GM23338 (cell line): Measurements from ENCODE around the gene ECE1. TPM values are rescaled to one million over a fixed set of nuclear protein-coding genes. Genes with fewer than 3 reads are reported as not detected.
A peak's percentile ranks its signal among the peaks of the same experiment; 100 is the strongest.

Experiments used
- ATAC-seq: fragments of 200-7000 bp; cut with Tn5 transposase; 3 replicates; pipeline ENCODE4 v1.9.1; 2020
- DNase-seq: peaks from one replicate; pipeline ENCODE4 v3.0.0-alpha.2; 2015; ENCODE audit warnings: low spot score
- H2AFZ ChIP-seq: fragments of 200-600 bp; sonication (generic); 2 replicates; pipeline ENCODE4 v1.8.0; 2016; ENCODE audit warnings: antibody characterized with exemption, mild to moderate bottlenecking, moderate library complexity
- H3F3A ChIP-seq: fragments of 200-600 bp; sonication (generic); replicated peaks from 2 replicates; pipeline ENCODE4 v1.8.0; 2017; ENCODE audit warnings: antibody characterized with exemption, mixed run types, low read depth
- H3K27ac ChIP-seq: fragments of 200-600 bp; sonication (generic); 2 replicates; pipeline ENCODE4 v1.6.1; 2016; ENCODE audit warnings: low read depth
- H3K27me3 ChIP-seq: fragments of 200-600 bp; sonication (generic); 2 replicates; pipeline ENCODE4 v1.8.0; 2016; ENCODE audit warnings: mild to moderate bottlenecking, mixed run types, moderate library complexity; ENCODE audit not compliant: insufficient read depth
- H3K36me3 ChIP-seq: fragments of 200-600 bp; sonication (generic); 2 replicates; pipeline ENCODE4 v1.8.0; 2016; ENCODE audit warnings: mild to moderate bottlenecking; ENCODE audit not compliant: insufficient read depth
- H3K4me1 ChIP-seq: fragments of 200-600 bp; sonication (generic); 2 replicates; pipeline ENCODE4 v1.8.0; 2016; ENCODE audit warnings: mild to moderate bottlenecking, moderate library complexity; ENCODE audit not compliant: insufficient read depth
- H3K4me2 ChIP-seq: fragments of 200-600 bp; sonication (generic); 2 replicates; pipeline ENCODE4 v1.7.1; 2017; ENCODE audit warnings: mixed run types
- H3K4me3 ChIP-seq: fragments of 200-600 bp; sonication (generic); 2 replicates; pipeline ENCODE4 v1.6.1; 2016; ENCODE audit warnings: mixed run types
- H3K79me2 ChIP-seq: fragments of 200-600 bp; sonication (generic); replicated peaks from 2 replicates; pipeline ENCODE4 v1.8.0; 2017; ENCODE audit warnings: mild to moderate bottlenecking; ENCODE audit not compliant: insufficient read depth
- H3K9me2 ChIP-seq: fragments of 200-600 bp; sonication (generic); 2 replicates; pipeline ENCODE4 v1.8.0; 2017; ENCODE audit not compliant: insufficient read depth
- H4K20me1 ChIP-seq: fragments of 200-600 bp; sonication (generic); replicated peaks from 2 replicates; pipeline ENCODE4 v1.8.0; 2017; ENCODE audit warnings: mild to moderate bottlenecking; ENCODE audit not compliant: insufficient read depth
- H3K27ac Mint-ChIP-seq: 2 replicates; pipeline ENCODE4 v1.8.0; 2020; ENCODE audit warnings: inconsistent platforms, mild to moderate bottlenecking, moderate library complexity, mixed read lengths
- H3K27me3 Mint-ChIP-seq: 3 replicates; pipeline ENCODE4 v1.8.0; 2022; ENCODE audit warnings: low read depth, mild to moderate bottlenecking, moderate library complexity, mixed read lengths, inconsistent platforms; ENCODE audit not compliant: insufficient read depth, poor library complexity
- H3K36me3 Mint-ChIP-seq: 3 replicates; pipeline ENCODE4 v1.8.0; 2021; ENCODE audit warnings: low read depth, mild to moderate bottlenecking, inconsistent platforms, moderate library complexity, mixed read lengths
- H3K4me1 Mint-ChIP-seq: 3 replicates; pipeline ENCODE4 v1.8.0; 2020; ENCODE audit warnings: mild to moderate bottlenecking, inconsistent platforms, mixed read lengths
- H3K4me3 Mint-ChIP-seq: 3 replicates; pipeline ENCODE4 v1.8.0; 2021; ENCODE audit warnings: moderate library complexity, mild to moderate bottlenecking, inconsistent platforms, mixed read lengths
- H3K9me3 Mint-ChIP-seq: 3 replicates; pipeline ENCODE4 v1.8.0; 2020; ENCODE audit warnings: moderate library complexity, mild to moderate bottlenecking, inconsistent platforms, mixed read lengths
- CREB1 ChIP-seq: fragments of 250-450 bp; sonication (Bioruptor Pico); IDR thresholded peaks from 2 replicates; pipeline ENCODE4 v1.5.0; 2020; ENCODE audit warnings: low read depth, mild to moderate bottlenecking, moderate library complexity
- CTCF ChIP-seq, 2 experiments: fragments of 200-600 bp in 1 of 2; sonication (generic) in 1 of 2; conservative IDR thresholded peaks; 2 replicates each; pipeline versions ENCODE4 v1.5.1 to v1.6.1; 2016 to 2017; ENCODE audit warnings: antibody characterized with exemption in 2 of 2, low read depth in 2 of 2, mild to moderate bottlenecking in 2 of 2, moderate library complexity in 1 of 2
- ETS1 ChIP-seq: IDR thresholded peaks from 2 replicates; pipeline ENCODE4 v1.6.1; 2016; ENCODE audit warnings: antibody characterized with exemption
- EZH2 ChIP-seq: fragments of 200-600 bp; sonication (generic); IDR thresholded peaks from one replicate; pipeline ENCODE4 v1.8.0; 2017; ENCODE audit warnings: antibody characterized with exemption, mild to moderate bottlenecking, low read depth; ENCODE audit not compliant: unreplicated experiment
- EZH2phosphoT487 ChIP-seq: fragments of 200-600 bp; sonication (generic); IDR thresholded peaks from one replicate; pipeline ENCODE4 v1.8.1; 2018; ENCODE audit warnings: antibody characterized with exemption; ENCODE audit not compliant: unreplicated experiment
- JUNB ChIP-seq: IDR thresholded peaks from one replicate; pipeline ENCODE4 v1.6.1; 2016; ENCODE audit warnings: antibody characterized with exemption; ENCODE audit not compliant: unreplicated experiment
- NANOG ChIP-seq: IDR thresholded peaks from 2 replicates; pipeline ENCODE4 v1.6.1; 2016; ENCODE audit warnings: antibody characterized with exemption, borderline replicate concordance
- POLR2AphosphoS5 ChIP-seq: IDR thresholded peaks from 2 replicates; pipeline ENCODE4 v1.6.1; 2016; ENCODE audit warnings: antibody characterized with exemption, low read depth
- REST ChIP-seq: IDR thresholded peaks from one replicate; pipeline ENCODE4 v1.6.1; 2018; ENCODE audit warnings: antibody characterized with exemption; ENCODE audit not compliant: unreplicated experiment
- STAT1 ChIP-seq: IDR thresholded peaks from one replicate; pipeline ENCODE4 v1.6.1; 2016; ENCODE audit warnings: antibody characterized with exemption; ENCODE audit not compliant: unreplicated experiment
- ZNF114 ChIP-seq: fragments of 250-450 bp; sonication (Bioruptor Pico); IDR thresholded peaks from 2 replicates; pipeline ENCODE4 v1.5.0; 2020; ENCODE audit warnings: mild to moderate bottlenecking, moderate library complexity
- ZNF331 ChIP-seq: fragments of 250-450 bp; sonication (Bioruptor Pico); IDR thresholded peaks from 2 replicates; pipeline ENCODE4 v1.5.0; 2020; ENCODE audit warnings: low read depth, mild to moderate bottlenecking, moderate library complexity
- ZNF462 ChIP-seq: fragments of 250-450 bp; sonication (Bioruptor Pico); IDR thresholded peaks from 2 replicates; pipeline ENCODE4 v1.5.0; 2020; ENCODE audit warnings: mild to moderate bottlenecking, moderate library complexity
- polyA plus RNA-seq: library from polyadenylated mRNA; unstranded; fragments of >200 nt; fragmentation: Nextera tagmentation; extraction: Ambion mirVana; gene quantifications from 2 replicates; pipeline ENCODE4 v1.2.1, GENCODE V29; 2016
- total RNA-seq: library from RNA; depleted of rRNA; stranded (reverse); fragments of >200 nt; shearing (Covaris generic); gene quantifications from 2 replicates; pipeline ENCODE4 v1.2.3, GENCODE V29; 2014

The ECE1 gene
- total and polyA plus RNA-seq, 2 experiments from 2014 or later: 11.0 to 45.0 TPM

GRCh38 chr1:21174654-21175323 is 115.5 kb downstream of the ECE1 start:
- Histone ChIP-seq H3K27me3 (peaks cover 11% of the 10 kb centered on the region; the same call in 1 of the 2 replicates), H3K79me2 (peaks cover 62% of the 10 kb centered on the region), H3K9me2 (no peaks in the 10 kb centered on the region), H3K27ac (no peak overlapping the region), H3K4me3 (peak overlapping the region; percentile 96), H3F3A (0 out of 2 replicates have a peak, but pooled peaks cover 3% of the 10 kb centered on the region), H4K20me1 (peaks cover 33% of the 10 kb centered on the region), H3K36me3 (peaks cover 4% of the 10 kb centered on the region; the same call in 1 of the 2 replicates), H3K4me2 (peak overlapping the region; percentile 92), H2AFZ (no peak overlapping the region), H3K4me1 (peaks cover 18% of the 10 kb centered on the region)
- Mint-ChIP-seq H3K27ac (peak overlapping the region; percentile 37), H3K4me1 (peaks cover 18% of the 10 kb centered on the region), H3K36me3 (peaks cover 23% of the 10 kb centered on the region), H3K27me3 (peaks cover 16% of the 10 kb centered on the region), H3K4me3 (peak overlapping the region; percentile 83), H3K9me3 (no peaks in the 10 kb centered on the region)
- ATAC-seq: no peak
- TF ChIP-seq CTCF (conservative IDR thresholded peaks at IDR 0.05; ENCODE audit: low read depth in 2 of 2) (no peak), POLR2AphosphoS5 (no peak), ZNF462 (CRISPR knock-in tag) (no peak), ZNF114 (CRISPR knock-in tag) (no peak), NANOG (no peak), EZH2phosphoT487 (no peak), JUNB (no peak), REST (no peak), EZH2 (no peak), ZNF331 (CRISPR knock-in tag) (no peak), ETS1 (no peak), STAT1 (no peak), CREB1 (CRISPR knock-in tag) (no peak)
- no peak for DNase-seq
